Activated T-cell treated with anti-CD3 and anti-CD28 coated beads, Interleukin-2, amount 50 U/mL, for 72 hours (primary cell): ENCODE results near the gene CLSTN3. TPM values are rescaled to one million over a fixed set of nuclear protein-coding genes. Genes with fewer than 3 reads are reported as not detected.

ENCODE experiments used
- ATAC-seq, 2 donors: fragments of 150-1000 bp; cut with Tn5 transposase; replicated peaks in 1 of 2; 2 replicates each; pipeline ENCODE4 v1.10.0; 2021; ENCODE audit warnings: moderate library complexity in 2 of 2, mild to moderate bottlenecking in 1 of 2
- DNase-seq, 2 donors: peaks; one replicate each; pipeline ENCODE4 v3.0.0; 2021 to 2022; ENCODE audit warnings: mixed read lengths in 1 of 2
- H3K27ac Mint-ChIP-seq: one replicate; pipeline ENCODE4 v1.8.0; 2022; ENCODE audit warnings: mild to moderate bottlenecking, moderate library complexity, mixed read lengths
- H3K27me3 Mint-ChIP-seq: one replicate; pipeline ENCODE4 v1.8.0; 2022; ENCODE audit warnings: low read depth, mixed read lengths
- H3K36me3 Mint-ChIP-seq, 2 donors: one replicate each; pipeline ENCODE4 v1.8.0; 2022; ENCODE audit warnings: mixed read lengths in 2 of 2, mild to moderate bottlenecking in 1 of 2; ENCODE audit not compliant: insufficient read depth in 2 of 2
- H3K4me1 Mint-ChIP-seq: one replicate; pipeline ENCODE4 v1.8.0; 2022; ENCODE audit warnings: low read depth, mixed read lengths
- H3K4me3 Mint-ChIP-seq, 2 donors: one replicate each; pipeline ENCODE4 v1.8.0; 2022; ENCODE audit warnings: mild to moderate bottlenecking in 2 of 2, mixed read lengths in 2 of 2, moderate library complexity in 2 of 2
- H3K9me3 Mint-ChIP-seq, 2 donors: one replicate each; pipeline ENCODE4 v1.8.0; 2022; ENCODE audit warnings: mixed read lengths in 2 of 2
- total RNA-seq, 2 donors: library from RNA; stranded (reverse); gene quantifications; one replicate each; pipeline ENCODE4 v1.2.3, GENCODE V29; 2022

The CLSTN3 gene
- total RNA-seq, 2 donors from 2014 or later = 56.1 to 59.2 TPM

DNA sequence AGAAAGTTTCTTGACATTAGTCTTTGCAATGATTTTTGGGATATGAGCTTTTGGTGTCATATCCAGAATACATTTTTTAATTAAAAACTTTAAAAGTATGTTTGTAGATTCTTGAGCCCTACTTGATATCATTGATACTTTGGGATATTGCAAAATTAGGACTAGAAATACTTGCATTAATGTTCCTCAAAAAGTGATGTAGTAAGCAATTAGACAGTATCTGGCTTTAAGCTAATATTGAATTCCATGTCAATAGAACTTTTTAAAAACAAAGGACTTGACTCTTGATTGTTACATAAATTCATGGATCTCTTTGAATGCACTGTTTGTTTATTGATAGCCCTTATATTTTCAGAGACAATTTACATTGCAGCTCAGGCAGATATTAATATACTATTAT is 74.9 kb downstream of the CLSTN3 start:
- Mint-ChIP-seq H3K27me3 (no peaks in the 10 kb centered on the region), H3K4me1 (no peaks in the 10 kb centered on the region), H3K36me3 (peaks cover 16 to 39% of the 10 kb centered on the region in 2 donors), H3K4me3 (no peak overlapping the region), H3K27ac (no peak overlapping the region), H3K9me3 (no peaks in the 10 kb centered on the region)
- no peak for ATAC-seq
- no peak for DNase-seq

- Mint-ChIP-seq H3K27ac (no peak overlapping the region), H3K27me3 (no peaks in the 10 kb centered on the region), H3K9me3 (peaks cover 0 to 2% of the 10 kb centered on the region in 2 donors), H3K36me3 (peaks cover 27 to 52% of the 10 kb centered on the region in 2 donors), H3K4me3 (no peak overlapping the region), H3K4me1 (no peaks in the 10 kb centered on the region)
- ATAC-seq (no peak), DNase-seq (no peak)
Observed at GRCh38 chr12:7206691-7207090, 76.5 kb downstream of the CLSTN3 start.

DNA sequence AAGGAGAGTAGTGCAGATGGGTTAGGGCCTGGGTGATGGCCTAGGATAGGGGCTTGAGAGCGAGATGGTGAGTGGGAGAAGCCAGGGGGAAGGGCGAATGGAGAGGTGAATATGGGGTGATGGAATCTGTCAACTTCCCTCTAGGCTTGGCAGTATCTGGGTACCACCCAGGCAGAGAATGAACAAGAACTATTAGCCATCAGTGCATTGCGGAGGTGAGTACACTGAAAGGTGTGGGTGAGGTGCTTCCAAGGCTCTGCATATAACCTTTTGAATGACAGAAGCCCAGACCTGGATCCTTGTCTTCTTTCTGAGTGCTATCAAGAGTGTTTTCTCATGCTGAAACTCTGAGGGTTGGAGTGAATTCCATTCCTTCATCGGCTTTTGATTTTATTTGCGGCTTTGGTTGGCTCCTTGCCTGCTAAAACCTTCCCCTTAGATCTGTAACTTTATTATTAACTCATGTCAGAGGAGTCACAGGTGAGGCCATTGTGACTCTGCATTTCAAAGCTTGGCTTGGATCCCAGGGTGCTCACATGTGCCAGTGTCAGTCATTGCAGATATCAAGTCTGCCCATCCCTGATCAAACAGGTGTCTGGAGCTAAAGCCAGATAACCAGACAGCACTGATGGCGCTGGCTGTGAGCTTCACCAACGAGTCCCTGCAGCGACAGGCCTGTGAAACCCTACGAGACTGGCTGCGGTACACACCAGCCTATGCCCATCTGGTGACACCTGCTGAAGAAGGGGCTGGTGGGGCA is 77.9 kb downstream of the CLSTN3 start:
- no peak for DNase-seq
- no peak for ATAC-seq
- H3K4me3 Mint-ChIP-seq = no peak overlapping the region
- no peaks in the 10 kb centered on the region for H3K4me1 Mint-ChIP-seq
- peaks cover 28 to 60% of the 10 kb centered on the region in 2 donors for H3K36me3 Mint-ChIP-seq
- peaks cover 0 to 4% of the 10 kb centered on the region in 2 donors for H3K9me3 Mint-ChIP-seq
- H3K27me3 Mint-ChIP-seq = no peaks in the 10 kb centered on the region
- H3K27ac Mint-ChIP-seq = no peak overlapping the region

Other genes starting within 250 kb of the CLSTN3 start
- gene LRRC23, start 225.5 kb upstream of the CLSTN3 start, total RNA-seq = 10 to 100 TPM in 1 of 2 donors, 1 to 10 TPM in 1; 8.6 to 11.3 TPM
- gene ENO2, start 215.8 kb upstream of the CLSTN3 start, total RNA-seq = 100 to 1,000 TPM; 115 to 145 TPM
- gene ATN1, start 202.4 kb upstream of the CLSTN3 start, total RNA-seq = 10 to 100 TPM; 51.4 to 64.9 TPM
- not detected for gene RNU7-1, start 186.6 kb upstream of the CLSTN3 start, total RNA-seq
- gene C12orf57, start 186.3 kb upstream of the CLSTN3 start, total RNA-seq = 100 to 1,000 TPM; 259 to 301 TPM
- gene PTPN6, start 179.0 kb upstream of the CLSTN3 start, total RNA-seq = 100 to 1,000 TPM; 238 to 313 TPM
- gene PHB2, start 159.7 kb upstream of the CLSTN3 start, total RNA-seq = 100 to 1,000 TPM; 296 to 348 TPM
- 10 to 100 TPM; 44.9 to 45.7 TPM for gene EMG1, start 159.5 kb upstream of the CLSTN3 start, total RNA-seq
- 10 to 100 TPM; 28.3 to 29.0 TPM for gene LPCAT3, start 111.9 kb upstream of the CLSTN3 start, total RNA-seq
- gene C1S, start 69.7 kb upstream of the CLSTN3 start, total RNA-seq = 1 to 10 TPM; 4.0 to 6.6 TPM
- gene C1R, start 37.9 kb upstream of the CLSTN3 start, total RNA-seq = 1 to 10 TPM; 5.6 to 6.4 TPM
- gene C1RL, start 21.2 kb upstream of the CLSTN3 start, total RNA-seq = 10 to 100 TPM; 22.6 to 27.4 TPM
- gene RBP5, start 1.5 kb upstream of the CLSTN3 start, total RNA-seq = under 1 TPM in 1 of 2 donors, not detected in 1; 0.26 TPM
- gene PEX5, start 59.3 kb downstream of the CLSTN3 start, total RNA-seq = 10 to 100 TPM; 25.4 to 35.2 TPM
- not detected for gene ACSM4, start 173.7 kb downstream of the CLSTN3 start, total RNA-seq